Thoracic aorta (tissue), 2 donors: ENCODE measurements around the gene WDR1. TPM values are rescaled to one million over a fixed set of nuclear protein-coding genes. Genes with fewer than 3 reads are reported as not detected.

Source experiments
- ATAC-seq: fragments of 150-250 bp; one replicate; pipeline ENCODE4 v1.8.0; 2017; ENCODE audit warnings: low read depth; ENCODE audit not compliant: insufficient number of reproducible peaks, low FRiP score
- DNase-seq: peaks from one replicate; pipeline ENCODE4 v3.0.0-alpha.2; 2020; ENCODE audit warnings: low spot score
- H3K27ac ChIP-seq, 2 donors: fragments of 200-600 bp; sonication (generic); 1 replicate in 1 of 2; 2 replicates in 1 of 2; pipeline ENCODE4 v1.5.1; 2016; ENCODE audit warnings: mild to moderate bottlenecking in 2 of 2, moderate library complexity in 2 of 2
- H3K27me3 ChIP-seq: fragments of 200-600 bp; sonication (generic); replicated peaks from 2 replicates; pipeline ENCODE4 v1.6.0; 2016; ENCODE audit warnings: mild to moderate bottlenecking; ENCODE audit not compliant: insufficient read depth
- H3K36me3 ChIP-seq: fragments of 200-600 bp; sonication (generic); one replicate; pipeline ENCODE4 v1.5.1; 2016
- H3K4me1 ChIP-seq, 2 donors: fragments of 200-600 bp; sonication (generic); 1 replicate in 1 of 2; 2 replicates in 1 of 2; pipeline versions ENCODE4 v1.5.1 to v1.6.0; 2016; ENCODE audit warnings: low read depth in 2 of 2, mild to moderate bottlenecking in 1 of 2; ENCODE audit not compliant: control insufficient read depth in 1 of 2
- H3K4me3 ChIP-seq: fragments of 200-600 bp; sonication (generic); 2 replicates; pipeline ENCODE4 v1.5.1; 2016; ENCODE audit warnings: mild to moderate bottlenecking
- H3K9me3 ChIP-seq: fragments of 200-600 bp; sonication (generic); 2 replicates; pipeline ENCODE4 v1.5.1; 2016
- CTCF ChIP-seq: fragments of 200-600 bp; sonication (generic); IDR thresholded peaks from one replicate; pipeline ENCODE4 v1.5.1; 2019; ENCODE audit warnings: antibody characterized with exemption
- total RNA-seq, 2 donors: library from RNA; depleted of rRNA; stranded (reverse); fragments of >200 nt; gene quantifications; one replicate each; pipeline versions ENCODE4 v1.1.0 to v1.2.3, GENCODE V29; 2016

WDR1 gene
- total RNA-seq, 2 donors from 2014 or later = 263 to 408 TPM

GRCh38 chr4:10078481-10079233 is 37.9 kb downstream of the WDR1 start:
- no peak for TF ChIP-seq CTCF
- Histone ChIP-seq H3K27me3 (no peaks in the 10 kb centered on the region), H3K9me3 (no peaks in the 10 kb centered on the region), H3K36me3 (peaks cover 94% of the 10 kb centered on the region), H3K4me1 (no peaks in the 10 kb centered on the region), H3K4me3 (no peak overlapping the region), H3K27ac (no peak overlapping the region)
- ATAC-seq = no peak
- DNase-seq = no peak

GRCh38 chr4:10077483-10078335 is 38.9 kb downstream of the WDR1 start:
- no peaks in the 10 kb centered on the region for H3K27me3 ChIP-seq
- TF ChIP-seq CTCF = no peak
- H3K9me3 ChIP-seq = no peaks in the 10 kb centered on the region
- no peak overlapping the region for H3K4me3 ChIP-seq
- DNase-seq = no peak
- ATAC-seq = no peak
- no peaks in the 10 kb centered on the region for H3K4me1 ChIP-seq
- H3K27ac ChIP-seq = no peak overlapping the region
- H3K36me3 ChIP-seq = peaks cover 86% of the 10 kb centered on the region

- DNase-seq (no peak), ATAC-seq (no peak)
- Histone ChIP-seq H3K27me3 (no peaks in the 10 kb centered on the region), H3K36me3 (peaks cover 86% of the 10 kb centered on the region), H3K27ac (no peak overlapping the region), H3K9me3 (no peaks in the 10 kb centered on the region), H3K4me3 (no peak overlapping the region), H3K4me1 (no peaks in the 10 kb centered on the region)
- TF ChIP-seq CTCF = no peak
Observed at GRCh38 chr4:10077076-10077475, 39.5 kb downstream of the WDR1 start.

GRCh38 chr4:10075953-10076391 is 40.6 kb downstream of the WDR1 start:
- no peak for TF ChIP-seq CTCF
- no peaks in the 10 kb centered on the region for H3K9me3 ChIP-seq
- no peak overlapping the region for H3K4me3 ChIP-seq
- no peak overlapping the region for H3K27ac ChIP-seq
- H3K36me3 ChIP-seq = peaks cover 78% of the 10 kb centered on the region
- H3K4me1 ChIP-seq = no peaks in the 10 kb centered on the region
- no peak for DNase-seq
- no peaks in the 10 kb centered on the region for H3K27me3 ChIP-seq
- no peak for ATAC-seq

GRCh38 chr4:10075158-10075863 is 41.3 kb downstream of the WDR1 start:
- H3K9me3 ChIP-seq = no peaks in the 10 kb centered on the region
- ATAC-seq (no peak), DNase-seq (no peak)
- H3K4me3 ChIP-seq = no peak overlapping the region
- H3K36me3 ChIP-seq = peaks cover 71% of the 10 kb centered on the region
- no peaks in the 10 kb centered on the region for H3K4me1 ChIP-seq
- no peak for TF ChIP-seq CTCF
- H3K27ac ChIP-seq = no peak overlapping the region
- H3K27me3 ChIP-seq = no peaks in the 10 kb centered on the region
